ENCODE data around the gene C6orf52. TPM values are rescaled to one million over a fixed set of nuclear protein-coding genes. Genes with fewer than 3 reads are reported as not detected.

C6orf52 gene
- total and polyA plus RNA-seq, 9 of the 15 experiments (the other 6 are each of a cell fraction or from before 2014, with no cell fraction given) = 6.7 to 37.0 (median 11.1) TPM

GRCh38 chr6:10687582-10687981, 6.8 kb downstream of the C6orf52 start:
- Histone ChIP-seq H3K9me1 (ENCODE audit: control insufficient read depth, insufficient read depth, low read length) (no peaks in the 10 kb centered on the region), H2AFZ (ENCODE audit: low read depth, low read length) (no peak overlapping the region), H4K20me1 (replicated peaks; ENCODE audit: control insufficient read depth, insufficient read depth, low read length) (no peaks in the 10 kb centered on the region), H3K36me3 (ENCODE audit: control insufficient read depth, insufficient read depth, low read length) (no peaks in the 10 kb centered on the region; the same call in 2 of the 3 replicates), H3K9me3 (replicated peaks; ENCODE audit: control insufficient read depth, insufficient read depth, low read depth, low read length) (no peaks in the 10 kb centered on the region), H3K27me3 (ENCODE audit: control insufficient read depth in 2 of 2, insufficient read depth in 2 of 2, low read length in 2 of 2) (no peaks in the 10 kb centered on the region), H3K4me3 (no peak overlapping the region), H3K79me2 (ENCODE audit: control insufficient read depth, insufficient read depth, low read length) (peaks cover 2% of the 10 kb centered on the region; the same call in 1 of the 3 replicates), H3K4me1 (replicated peaks in 1 of 2; ENCODE audit: control insufficient read depth in 2 of 2, insufficient read depth in 2 of 2, low read length in 2 of 2) (peaks cover 0 to 8% of the 10 kb centered on the region in 2 experiments; a peak in 2 of 5 replicates), H3K27ac (ENCODE audit: extremely low read depth, low read depth, low read length) (no peak overlapping the region), H3K9ac (ENCODE audit: insufficient read depth in 1 of 2, low read depth in 2 of 2, low read length in 2 of 2) (no peak overlapping the region), H3K4me2 (ENCODE audit: insufficient read depth, low read length) (no peak overlapping the region)
- no peak for ATAC-seq
- no peak for TF ChIP-seq CHAMP1 (IDR thresholded peaks at IDR 0.05)
- TF ChIP-seq ETS1 (conservative IDR thresholded peaks at IDR 0.05; ENCODE audit: control insufficient read depth, low read depth, low read length) = no peak
- no peak for TF ChIP-seq NR4A1 (CRISPR knock-in tag; IDR thresholded peaks at IDR 0.05)
- TF ChIP-seq NR4A1 (tag; IDR thresholded peaks at IDR 0.05) = no peak
- no peak for TF ChIP-seq TARDBP (IDR thresholded peaks at IDR 0.05)
- no peak for TF ChIP-seq ZNF140 (CRISPR knock-in tag; IDR thresholded peaks at IDR 0.05)
- TF ChIP-seq ZNF133 (CRISPR knock-in tag; IDR thresholded peaks at IDR 0.05) = no peak
- TF ChIP-seq GTF2E2 (tag; IDR thresholded peaks at IDR 0.05) = no peak
- TF ChIP-seq SOX6 (IDR thresholded peaks at IDR 0.05) = no peak
- no peak for TF ChIP-seq ZBED1 (IDR thresholded peaks at IDR 0.05)
- TF ChIP-seq PRDM10 (IDR thresholded peaks at IDR 0.05; ENCODE audit: partially characterized antibody) = no peak
- TF ChIP-seq TRIM24 (IDR thresholded peaks at IDR 0.05) = no peak
- TF ChIP-seq BCL6 (CRISPR knock-in tag; IDR thresholded peaks at IDR 0.05) = no peak
- TF ChIP-seq NR0B1 (IDR thresholded peaks at IDR 0.05; ENCODE audit: partially characterized antibody) = no peak
- no peak for TF ChIP-seq TCF7L2 (IDR thresholded peaks at IDR 0.05; ENCODE audit: low read depth, low read length)
- no peak for DNase-seq (ENCODE audit: extremely low read depth in 1 of 4, low spot score in 3 of 4)
- FAIRE-seq = no peak
- intact Hi-C loops (cut with micrococcal nuclease) (no loop called here), in situ Hi-C loops (cut with MboI) (no loop called here)
- POLR2A ChIA-PET = interaction anchor here (0.6 to 0.8 kb wide), 2 partner anchors 14 to 94 kb away, joined by 3 to 4 read pairs; no protein-coding TSS in a partner anchor
- 40% methylated on average over 6 of the region's 6 CpGs for WGBS (ENCODE audit: insufficient coverage, low coverage, missing lambda C conversion rate)
- BruUV-seq (replicated peaks) = no TSS peak
- CTCF ChIA-PET (ENCODE audit: low intra/inter-chr PET ratio) = no interaction called here
